A549 (cell line): Measurements from ENCODE around the gene PCDH9.

Experiments
- CHD2 ChIP-seq: fragments of 150-350 bp; IDR thresholded peaks from 2 replicates; pipeline ENCODE4 v1.6.1; 2014; ENCODE audit warnings: low read length; ENCODE audit not compliant: partially characterized antibody
- CTCF ChIP-seq: fragments of >200 bp; sonication (Bioruptor Twin); formaldehyde crosslinking; IDR thresholded peaks from 3 replicates; pipeline ENCODE4 v1.5.1; 2016
- POLR2A ChIP-seq: IDR thresholded peaks from 2 replicates; pipeline ENCODE4 v1.6.1; 2012; ENCODE audit warnings: mild to moderate bottlenecking, low read length

- TF ChIP-seq CTCF = no peak
- TF ChIP-seq POLR2A = no peak
- no peak for TF ChIP-seq CHD2
Observed at GRCh38 chr13:66562054-66562453, 668.1 kb downstream of the PCDH9 start.
